Thyroid gland (tissue), 4 donors: ENCODE measurements around the gene PIM3. TPM values are rescaled to one million over a fixed set of nuclear protein-coding genes. Genes with fewer than 3 reads are reported as not detected.

Experiments
- DNase-seq, 2 donors: peaks; one replicate each; pipeline ENCODE4 v3.0.0-alpha.2; 2019
- H3K27ac ChIP-seq, 3 donors: fragments of 200-600 bp; sonication (generic); 1 replicate in 2 of 3; 2 replicates in 1 of 3; pipeline ENCODE4 v1.5.1; 2016 to 2019; ENCODE audit warnings: mild to moderate bottlenecking in 1 of 3, moderate library complexity in 1 of 3
- H3K27me3 ChIP-seq: fragments of 200-600 bp; sonication (generic); one replicate; pipeline ENCODE4 v1.5.1; 2019
- H3K36me3 ChIP-seq, 2 donors: fragments of 200-600 bp; sonication (generic); one replicate each; pipeline ENCODE4 v1.5.1; 2016 to 2019
- H3K4me1 ChIP-seq, 2 donors: fragments of 200-600 bp; sonication (generic); one replicate each; pipeline ENCODE4 v1.5.1; 2017 to 2019
- H3K4me3 ChIP-seq, 3 donors: fragments of 200-600 bp; sonication (generic); replicated peaks in 1 of 3; 1 replicate in 2 of 3; 2 replicates in 1 of 3; pipeline ENCODE4 v1.5.1; 2016; ENCODE audit warnings: mild to moderate bottlenecking in 1 of 3
- H3K9me3 ChIP-seq: fragments of 200-600 bp; sonication (generic); one replicate; pipeline ENCODE4 v1.5.1; 2017
- POLR2A ChIP-seq, 2 donors: fragments of 450-650 bp; IDR thresholded peaks; one replicate each; pipeline ENCODE4 v1.6.1; 2017; ENCODE audit warnings: antibody characterized with exemption in 2 of 2, mild to moderate bottlenecking in 2 of 2, moderate library complexity in 1 of 2
- WGBS, 2 donors: methylation state at CpG; one replicate each; pipeline ENCODE4 v1.1.5; 2017; 5-methylcytosine and 5-hydroxymethylcytosine counted together
- intact Hi-C: fragments of 100-400 bp; cut with DNase I; formaldehyde crosslinking; loops from one replicate; pipeline ENCODE4 v1.15.1; 2023
- total RNA-seq, 4 donors: library from RNA; depleted of rRNA; stranded (reverse); fragments of >200 nt; gene quantifications; one replicate each; pipeline ENCODE4 v1.2.3, GENCODE V29; 2016
- TF ChIP-seq, protein P1 (sequence below), 6 experiments: fragments of 200-600 bp in 3 of 6; fragments of 450-650 bp in 3 of 6; sonication (generic) in 3 of 6; IDR thresholded peaks; one replicate each; pipeline ENCODE4 v1.5.1; 2016 to 2019; ENCODE audit warnings: antibody characterized with exemption in 6 of 6, mild to moderate bottlenecking in 2 of 6, inconsistent platforms in 1 of 6, moderate library complexity in 1 of 6

Gene PIM3
- total RNA-seq, 4 donors from 2014 or later, result 45.4 to 108 (median 73.2) TPM

DNA sequence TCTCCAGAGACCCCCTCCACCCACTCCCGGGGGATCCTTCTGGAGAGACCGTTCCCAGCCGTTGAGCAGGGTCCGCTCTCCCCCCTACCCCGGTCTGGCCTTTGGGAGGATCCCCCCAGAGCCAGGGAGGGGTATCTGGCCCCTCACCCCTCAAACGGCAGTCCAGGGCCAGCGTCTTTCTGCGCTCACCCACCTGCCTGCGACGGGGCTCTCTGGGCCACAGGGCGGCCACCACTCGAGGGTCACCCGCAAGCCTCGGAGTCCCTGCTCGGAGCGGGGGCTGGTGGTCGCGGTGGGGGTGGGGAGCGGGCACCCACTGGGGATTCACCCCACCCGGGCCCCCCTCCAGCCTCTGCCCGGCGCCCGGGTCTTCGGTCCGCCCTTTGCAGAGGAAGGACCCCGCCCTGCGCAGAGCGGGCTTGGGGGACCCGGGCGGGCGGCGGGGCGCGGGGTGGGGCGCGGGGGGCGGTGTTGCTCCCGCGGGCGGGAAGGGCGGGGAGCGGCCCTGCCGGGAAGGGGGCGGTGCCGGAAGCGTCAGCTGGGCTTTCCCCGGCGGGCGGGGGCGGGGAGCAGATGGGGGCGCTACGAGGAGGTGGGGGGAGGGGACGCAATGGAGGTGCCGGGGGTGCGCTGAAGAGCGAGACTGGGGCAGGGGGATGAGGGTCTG lies 25.5 kb upstream of the PIM3 start:
- intact Hi-C loops, result loop anchor here (2.0 kb wide), 1 partner anchor 36 kb away; no protein-coding TSS in a partner anchor
- peak overlapping the region; percentile 96 to 99 (median 96) for H3K27ac ChIP-seq
- 23% methylated on average over 12 of the region's 56 CpGs; no CpG with 5 or more reads in 1 of the 2 donors for WGBS, 2 donors
- TF ChIP-seq, protein P1, sequence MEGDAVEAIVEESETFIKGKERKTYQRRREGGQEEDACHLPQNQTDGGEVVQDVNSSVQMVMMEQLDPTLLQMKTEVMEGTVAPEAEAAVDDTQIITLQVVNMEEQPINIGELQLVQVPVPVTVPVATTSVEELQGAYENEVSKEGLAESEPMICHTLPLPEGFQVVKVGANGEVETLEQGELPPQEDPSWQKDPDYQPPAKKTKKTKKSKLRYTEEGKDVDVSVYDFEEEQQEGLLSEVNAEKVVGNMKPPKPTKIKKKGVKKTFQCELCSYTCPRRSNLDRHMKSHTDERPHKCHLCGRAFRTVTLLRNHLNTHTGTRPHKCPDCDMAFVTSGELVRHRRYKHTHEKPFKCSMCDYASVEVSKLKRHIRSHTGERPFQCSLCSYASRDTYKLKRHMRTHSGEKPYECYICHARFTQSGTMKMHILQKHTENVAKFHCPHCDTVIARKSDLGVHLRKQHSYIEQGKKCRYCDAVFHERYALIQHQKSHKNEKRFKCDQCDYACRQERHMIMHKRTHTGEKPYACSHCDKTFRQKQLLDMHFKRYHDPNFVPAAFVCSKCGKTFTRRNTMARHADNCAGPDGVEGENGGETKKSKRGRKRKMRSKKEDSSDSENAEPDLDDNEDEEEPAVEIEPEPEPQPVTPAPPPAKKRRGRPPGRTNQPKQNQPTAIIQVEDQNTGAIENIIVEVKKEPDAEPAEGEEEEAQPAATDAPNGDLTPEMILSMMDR (IDR thresholded peaks at IDR 0.05), result no peak
- TF ChIP-seq POLR2A (IDR thresholded peaks at IDR 0.05), result no peak
- H3K4me3 ChIP-seq, result peak overlapping the region in 2 of 3 donors; percentile 24 to 44
- no peaks in the 10 kb centered on the region for H3K27me3 ChIP-seq
- peak; percentile 85 to 88 for DNase-seq
- H3K36me3 ChIP-seq, result no peaks in the 10 kb centered on the region
- peaks cover 51 to 79% of the 10 kb centered on the region in 2 donors for H3K4me1 ChIP-seq
- no peaks in the 10 kb centered on the region for H3K9me3 ChIP-seq

DNA sequence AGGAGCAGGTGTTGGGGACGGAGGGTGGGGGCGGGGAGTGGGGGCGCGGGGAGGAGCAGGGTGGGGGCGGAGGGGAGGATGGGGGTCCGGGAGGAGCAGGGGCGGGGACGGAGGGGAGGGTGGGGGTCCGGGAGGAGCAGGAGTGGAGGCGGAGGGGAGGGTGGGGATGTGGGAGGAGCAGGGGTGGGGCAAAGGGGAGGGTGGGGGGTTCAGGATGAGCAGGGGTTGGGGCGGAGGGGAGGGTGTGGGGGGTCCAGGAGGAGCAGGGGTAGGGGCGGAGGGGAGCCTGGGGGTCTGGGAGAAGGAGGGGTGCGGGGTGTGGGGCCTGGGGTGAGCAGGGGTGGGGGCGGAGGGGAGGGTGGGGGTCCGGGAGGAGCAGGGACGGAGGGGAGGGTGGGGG lies 25.0 kb upstream of the PIM3 start:
- intact Hi-C loops, result loop anchor here (2.0 kb wide), 1 partner anchor 35 kb away; no protein-coding TSS in a partner anchor
- H3K27me3 ChIP-seq, result no peaks in the 10 kb centered on the region
- no peaks in the 10 kb centered on the region for H3K36me3 ChIP-seq
- H3K9me3 ChIP-seq, result no peaks in the 10 kb centered on the region
- no peak for DNase-seq
- peaks cover 50 to 77% of the 10 kb centered on the region in 2 donors for H3K4me1 ChIP-seq
- TF ChIP-seq POLR2A (IDR thresholded peaks at IDR 0.05), result no peak
- TF ChIP-seq, protein P1 (IDR thresholded peaks at IDR 0.05), result no peak
- H3K4me3 ChIP-seq, result peak overlapping the region in 1 of 3 donors; percentile 44
- peak overlapping the region; percentile 96 to 99 (median 96) for H3K27ac ChIP-seq
- 0% methylated on average over 1 of the region's 16 CpGs; no CpG with 5 or more reads in 1 of the 2 donors for WGBS, 2 donors

DNA sequence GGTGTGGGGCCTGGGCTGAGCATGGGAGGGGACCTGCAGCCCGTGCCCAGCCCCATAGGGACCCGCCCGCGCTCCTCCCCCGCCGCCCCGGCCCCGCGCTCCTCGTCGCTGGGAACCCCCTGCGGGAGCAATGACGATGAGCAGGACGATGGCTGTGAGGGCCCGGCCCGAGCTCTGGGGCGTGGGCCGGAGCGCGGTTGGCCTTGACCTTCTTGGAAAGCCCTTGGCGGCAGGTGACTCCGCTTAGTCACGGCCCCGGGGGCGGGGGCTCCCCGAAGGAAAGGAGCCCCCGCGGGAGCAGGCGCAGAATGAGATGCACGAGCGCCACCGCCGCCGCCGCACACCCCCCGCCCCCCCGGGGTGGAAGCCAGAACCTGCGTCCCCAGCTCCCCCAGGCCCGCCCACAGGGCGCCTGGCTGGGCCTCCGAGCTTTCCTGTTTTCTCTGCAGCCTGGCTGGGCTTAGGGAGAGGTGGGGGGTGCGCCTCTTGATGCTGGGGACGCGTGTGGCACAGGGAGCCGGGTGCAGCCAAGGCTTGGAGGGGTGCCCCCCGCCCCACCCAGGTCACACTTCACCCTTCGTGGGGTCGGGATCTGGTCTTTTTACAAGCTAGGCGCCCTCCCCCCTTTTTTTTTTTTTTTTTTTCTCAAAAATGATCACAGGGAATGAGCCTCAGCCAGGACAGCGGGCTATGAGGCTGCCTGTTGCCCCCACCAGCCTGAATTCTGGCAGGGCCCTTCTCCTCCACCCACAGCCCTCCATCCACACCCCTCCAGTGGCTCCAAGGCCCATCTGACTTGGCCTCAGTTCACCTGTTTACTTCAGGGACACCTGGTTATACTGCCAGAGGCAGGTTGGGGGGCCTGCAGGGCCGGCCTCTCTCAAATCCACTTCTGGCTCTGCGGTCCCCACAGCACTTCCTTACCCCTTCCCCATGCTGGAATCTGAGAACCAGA lies 24.3 kb upstream of the PIM3 start:
- Histone ChIP-seq H3K4me1 (peaks cover 47 to 69% of the 10 kb centered on the region in 2 donors), H3K27me3 (no peaks in the 10 kb centered on the region), H3K4me3 (peak overlapping the region in 1 of 3 donors; percentile 44), H3K27ac (peak overlapping the region; percentile 96 to 99 (median 96)), H3K36me3 (no peaks in the 10 kb centered on the region), H3K9me3 (no peaks in the 10 kb centered on the region)
- intact Hi-C loops, result no loop called here
- 7 to 16% methylated on average over 10 to 22 of the region's 52 CpGs for WGBS, 2 donors
- peak; percentile 97 to 99 for DNase-seq
- TF ChIP-seq POLR2A (IDR thresholded peaks at IDR 0.05), result peak in 1 of 2 donors; percentile 81
- TF ChIP-seq, protein P1 (IDR thresholded peaks at IDR 0.05), result no peak

DNA sequence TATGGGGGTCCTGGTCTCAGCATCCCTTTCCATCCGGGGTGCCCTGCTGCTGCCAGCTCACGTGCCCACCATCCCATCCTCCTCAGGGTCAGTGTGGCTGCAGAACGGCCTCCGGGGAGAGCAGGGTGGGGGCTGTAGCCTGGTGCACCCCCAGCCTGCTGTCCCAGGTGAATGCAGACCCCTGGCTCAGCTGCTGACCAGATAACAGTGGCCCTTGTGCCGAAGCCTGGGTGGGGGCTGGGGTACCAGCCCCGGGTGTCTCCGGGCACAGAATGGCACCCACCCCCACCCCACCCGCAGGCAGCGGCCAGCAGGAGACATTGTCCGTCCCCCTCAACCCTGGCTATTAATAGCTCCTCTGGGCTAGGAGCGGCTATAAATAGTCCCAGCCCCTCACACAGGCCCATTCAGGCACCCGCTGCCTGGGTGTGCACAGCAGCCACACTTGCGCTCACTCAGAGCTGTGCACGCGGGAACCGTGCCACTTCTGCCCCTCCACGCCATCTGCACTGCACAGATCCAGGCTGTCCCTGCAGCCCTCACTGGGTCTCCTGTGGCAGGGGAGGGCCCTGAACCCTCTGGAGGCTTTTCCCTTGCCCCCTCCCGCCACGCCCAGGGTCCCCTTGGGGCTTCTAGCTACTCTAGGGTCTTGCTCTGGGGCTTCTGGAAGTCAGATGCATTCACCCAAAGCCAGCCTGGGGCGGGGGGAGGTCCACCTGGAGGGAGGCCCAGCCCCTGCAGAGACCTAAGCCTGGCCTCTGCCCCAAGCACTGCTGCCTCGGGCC lies 23.4 kb upstream of the PIM3 start:
- DNase-seq, result peak; percentile 38 to 47
- WGBS, 2 donors, result 58 to 75% methylated on average over 12 to 16 of the region's 21 CpGs
- Histone ChIP-seq H3K4me3 (no peak overlapping the region), H3K27me3 (no peaks in the 10 kb centered on the region), H3K27ac (peak overlapping the region; percentile 96 to 99 (median 96)), H3K4me1 (peaks cover 40 to 61% of the 10 kb centered on the region in 2 donors), H3K36me3 (no peaks in the 10 kb centered on the region), H3K9me3 (no peaks in the 10 kb centered on the region)
- no peak for TF ChIP-seq POLR2A (IDR thresholded peaks at IDR 0.05)
- TF ChIP-seq, protein P1 (IDR thresholded peaks at IDR 0.05), result no peak
- intact Hi-C loops, result no loop called here
